IMR-90 (cell line): ENCODE results near the gene TMEM53. TPM values are rescaled to one million over a fixed set of nuclear protein-coding genes. Genes with fewer than 3 reads are reported as not detected.

Source experiments
- ATAC-seq: fragments of 200-7000 bp; cut with Tn5 transposase; 2 replicates; pipeline ENCODE4 v1.9.1; 2020; ENCODE audit warnings: low read depth, mild to moderate bottlenecking, moderate library complexity
- BruUV-seq: library from RNA; stranded (reverse); fragments of 400-500 nt; replicated peaks from 2 replicates; lab custom pipeline; 2021; lab: Mats Ljungman, UMichigan
- CTCF ChIA-PET: fragments of 300-600 bp; formaldehyde crosslinking; extraction: SDS; loops from one replicate; lab custom pipeline; 2021; ENCODE audit warnings: antibody characterized with exemption; lab: Yijun Ruan, JAX
- POLR2A ChIA-PET: fragments of 300-600 bp; sonication (Branson Sonifier 250); formaldehyde crosslinking; loops from one replicate; lab custom pipeline; 2022; ENCODE audit warnings: antibody characterized with exemption; ENCODE audit not compliant: unreplicated experiment; lab: Charles Lee
- DNase-seq: peaks from one replicate; pipeline ENCODE4 v3.0.0; 2013
- H2AFZ ChIP-seq: replicated peaks from 2 replicates; pipeline ENCODE3; 2013; ENCODE audit warnings: low read length, mild to moderate bottlenecking; ENCODE audit not compliant: poor library complexity
- H2AK5ac ChIP-seq: 2 replicates; pipeline ENCODE4 v1.6.1; 2013; ENCODE audit warnings: low read depth, low read length, inconsistent platforms
- H2AK9ac ChIP-seq: replicated peaks from 2 replicates; pipeline ENCODE3; 2013; ENCODE audit warnings: mild to moderate bottlenecking, low read depth, low read length, moderate library complexity; ENCODE audit not compliant: poor library complexity
- H2BK120ac ChIP-seq: 2 replicates; pipeline ENCODE4 v1.6.1; 2013; ENCODE audit warnings: low read depth, low read length, inconsistent platforms
- H2BK15ac ChIP-seq: 3 replicates; pipeline ENCODE4 v1.6.1; 2013; ENCODE audit warnings: low read depth, low read length, inconsistent platforms
- H2BK20ac ChIP-seq: 2 replicates; pipeline ENCODE4 v1.6.1; 2013; ENCODE audit warnings: low read depth, mild to moderate bottlenecking, inconsistent platforms, low read length, moderate library complexity
- H2BK5ac ChIP-seq: 2 replicates; pipeline ENCODE4 v1.6.1; 2013; ENCODE audit warnings: mild to moderate bottlenecking, low read depth, low read length, inconsistent platforms; ENCODE audit not compliant: poor library complexity, severe bottlenecking
- H3K14ac ChIP-seq: replicated peaks from 2 replicates; pipeline ENCODE4 v1.6.1; 2013; ENCODE audit warnings: low read depth, low read length, inconsistent platforms
- H3K18ac ChIP-seq: 2 replicates; pipeline ENCODE4 v1.6.1; 2013; ENCODE audit warnings: low read depth, low read length, control low read depth
- H3K23ac ChIP-seq: 2 replicates; pipeline ENCODE4 v1.6.1; 2013; ENCODE audit warnings: low read depth, low read length, inconsistent platforms
- H3K27ac ChIP-seq: 2 replicates; pipeline ENCODE4 v1.5.1; 2013; ENCODE audit warnings: mild to moderate bottlenecking, control low read depth, low read length; ENCODE audit not compliant: insufficient read depth
- H3K27me3 ChIP-seq: 2 replicates; pipeline ENCODE4 v1.6.1; 2013; ENCODE audit warnings: low read length; ENCODE audit not compliant: control insufficient read depth, insufficient read depth
- H3K36me3 ChIP-seq: 2 replicates; pipeline ENCODE4 v1.6.1; 2013; ENCODE audit warnings: low read length, mixed read lengths; ENCODE audit not compliant: control insufficient read depth, insufficient read depth
- H3K4ac ChIP-seq: 2 replicates; pipeline ENCODE4 v1.6.1; 2013; ENCODE audit warnings: low read depth, low read length, inconsistent platforms
- H3K4me1 ChIP-seq: 2 replicates; pipeline ENCODE4 v1.6.1; 2013; ENCODE audit warnings: low read length, mixed read lengths; ENCODE audit not compliant: control insufficient read depth, insufficient read depth
- H3K4me2 ChIP-seq: 2 replicates; pipeline ENCODE4 v1.6.1; 2013; ENCODE audit warnings: low read depth, mild to moderate bottlenecking, control low read depth, low read length, moderate library complexity
- H3K4me3 ChIP-seq: 2 replicates; pipeline ENCODE4 v1.5.1; 2013; ENCODE audit warnings: low read depth, mild to moderate bottlenecking, control low read depth, low read length, moderate library complexity; ENCODE audit not compliant: insufficient read depth
- H3K56ac ChIP-seq: 2 replicates; pipeline ENCODE4 v1.6.1; 2013; ENCODE audit warnings: low read length, inconsistent platforms; ENCODE audit not compliant: insufficient read depth; ENCODE audit errors: extremely low read depth
- H3K79me1 ChIP-seq, 2 experiments: 2 replicates each; pipeline ENCODE4 v1.6.1; 2013; ENCODE audit warnings: low read length in 2 of 2, inconsistent platforms in 1 of 2, low read depth in 1 of 2
- H3K9ac ChIP-seq: 2 replicates; pipeline ENCODE4 v1.6.1; 2013; ENCODE audit warnings: low read depth, low read length, control low read depth
- H3K9me1 ChIP-seq: 2 replicates; pipeline ENCODE4 v1.6.1; 2013; ENCODE audit warnings: low read length, inconsistent platforms; ENCODE audit not compliant: insufficient read depth
- H3K9me3 ChIP-seq: 2 replicates; pipeline ENCODE4 v1.6.1; 2013; ENCODE audit warnings: low read length; ENCODE audit not compliant: control insufficient read depth, insufficient read depth
- H4K20me1 ChIP-seq: 2 replicates; pipeline ENCODE4 v1.6.1; 2013; ENCODE audit warnings: low read length, inconsistent platforms; ENCODE audit not compliant: insufficient read depth
- H4K5ac ChIP-seq: 2 replicates; pipeline ENCODE4 v1.6.1; 2013; ENCODE audit warnings: mild to moderate bottlenecking, low read depth, low read length, control low read depth
- H4K8ac ChIP-seq, 2 experiments: 2 replicates each; pipeline ENCODE4 v1.6.1; 2013; ENCODE audit warnings: low read depth in 2 of 2, low read length in 2 of 2, control low read depth in 1 of 2, inconsistent platforms in 1 of 2
- H4K91ac ChIP-seq: 2 replicates; pipeline ENCODE4 v1.6.1; 2013; ENCODE audit warnings: low read depth, low read length, inconsistent platforms; ENCODE audit not compliant: insufficient read depth
- BHLHE40 ChIP-seq: fragments of 150-350 bp; IDR thresholded peaks from 2 replicates; pipeline ENCODE4 v1.6.1; 2016; ENCODE audit warnings: mild to moderate bottlenecking, low read depth, low read length
- CEBPB ChIP-seq: IDR thresholded peaks from 2 replicates; pipeline ENCODE4 v1.6.1; 2012; ENCODE audit warnings: low read depth, low read length, improper control_type of control experiment
- CHD1 ChIP-seq: IDR thresholded peaks from 2 replicates; pipeline ENCODE4 v1.6.1; 2012; ENCODE audit warnings: low read depth, low read length, improper control_type of control experiment
- ELK1 ChIP-seq: fragments of 150-350 bp; IDR thresholded peaks from 2 replicates; pipeline ENCODE4 v1.6.1; 2016; ENCODE audit warnings: low read depth, mild to moderate bottlenecking, low read length, moderate library complexity, borderline replicate concordance
- FOS ChIP-seq: fragments of 150-350 bp; IDR thresholded peaks from 2 replicates; pipeline ENCODE4 v1.6.1; 2016; ENCODE audit warnings: low read depth, low read length
- MAFK ChIP-seq: IDR thresholded peaks from 2 replicates; pipeline ENCODE4 v1.6.1; 2012; ENCODE audit warnings: low read depth, low read length, improper control_type of control experiment
- MAZ ChIP-seq: IDR thresholded peaks from 2 replicates; pipeline ENCODE4 v1.6.1; 2012; ENCODE audit warnings: low read depth, mild to moderate bottlenecking, low read length, improper control_type of control experiment, moderate library complexity, borderline replicate concordance
- MXI1 ChIP-seq: IDR thresholded peaks from 2 replicates; pipeline ENCODE4 v1.6.1; 2012; ENCODE audit warnings: low read depth, mild to moderate bottlenecking, low read length, moderate library complexity, borderline replicate concordance
- NFE2L2 ChIP-seq: fragments of 150-350 bp; IDR thresholded peaks from 2 replicates; pipeline ENCODE4 v1.6.1; 2016; ENCODE audit warnings: low read depth, mild to moderate bottlenecking, low read length
- POLR2A ChIP-seq: IDR thresholded peaks from 2 replicates; pipeline ENCODE4 v1.6.1; 2012; ENCODE audit warnings: mild to moderate bottlenecking, low read depth, low read length
- RAD21 ChIP-seq: IDR thresholded peaks from 2 replicates; pipeline ENCODE4 v1.6.1; 2012; ENCODE audit warnings: low read length, improper control_type of control experiment
- RFX5 ChIP-seq: IDR thresholded peaks from 2 replicates; pipeline ENCODE4 v1.8.0; 2012; ENCODE audit warnings: low read depth, mild to moderate bottlenecking, low read length, moderate library complexity
- SMC3 ChIP-seq: fragments of 150-350 bp; IDR thresholded peaks from 2 replicates; pipeline ENCODE4 v1.6.1; 2016; ENCODE audit warnings: low read depth, mild to moderate bottlenecking, antibody characterized with exemption, low read length, moderate library complexity
- WGBS, 2 experiments: methylation state at CpG; one replicate each; pipeline versions ENCODE4 v1.1.5 to v1.1.7; 2013; ENCODE audit warnings: missing lambda C conversion rate in 2 of 2; ENCODE audit not compliant: insufficient read length in 1 of 2; ENCODE audit errors: extremely low coverage in 2 of 2; 5-methylcytosine and 5-hydroxymethylcytosine counted together
- dilution Hi-C: fragments of 300-500 bp; cut with HindIII; formaldehyde crosslinking; loops from one replicate; pipeline ENCODE4 v1.14.3; 2018; ENCODE audit warnings: low sequenced_read_pairs; ENCODE audit not compliant: unreplicated experiment
- in situ Hi-C: fragments of 300-500 bp; cut with MboI; formaldehyde crosslinking; loops from 3 replicates; pipeline ENCODE4 v1.14.3; 2019; ENCODE audit warnings: low sequenced_read_pairs, inconsistent platforms, mixed read lengths
- intact Hi-C: fragments of 100-400 bp; cut with micrococcal nuclease; formaldehyde crosslinking; loops from 2 replicates; pipeline ENCODE4 v1.10.0; 2022
- polyA plus RNA-seq, 3 experiments: library from polyadenylated mRNA; depleted of rRNA; stranded (reverse); fragments of >200 nt; gene quantifications; 2 replicates each; pipeline ENCODE4 v1.2.3, GENCODE V29; 2012; ENCODE audit warnings: low replicate concordance in 1 of 3
- total RNA-seq: library from RNA; depleted of rRNA; stranded (reverse); fragments of >200 nt; gene quantifications from 2 replicates; pipeline ENCODE4 v1.2.3, GENCODE V29; 2012
- TF ChIP-seq, protein P1 (sequence below): conservative IDR thresholded peaks from 2 replicates; pipeline ENCODE4 v1.5.1; 2012; ENCODE audit warnings: mild to moderate bottlenecking, low read depth, low read length, improper control_type of control experiment
- TF ChIP-seq, protein P2 (sequence below): fragments of 150-350 bp; IDR thresholded peaks from 2 replicates; pipeline ENCODE4 v1.6.1; 2017; ENCODE audit warnings: mild to moderate bottlenecking, antibody characterized with exemption, low read length, low read depth

Gene TMEM53
- total and polyA plus RNA-seq, 2 of the 4 experiments (the other 2 are of a cell fraction) = 2.7 to 6.3 TPM

DNA sequence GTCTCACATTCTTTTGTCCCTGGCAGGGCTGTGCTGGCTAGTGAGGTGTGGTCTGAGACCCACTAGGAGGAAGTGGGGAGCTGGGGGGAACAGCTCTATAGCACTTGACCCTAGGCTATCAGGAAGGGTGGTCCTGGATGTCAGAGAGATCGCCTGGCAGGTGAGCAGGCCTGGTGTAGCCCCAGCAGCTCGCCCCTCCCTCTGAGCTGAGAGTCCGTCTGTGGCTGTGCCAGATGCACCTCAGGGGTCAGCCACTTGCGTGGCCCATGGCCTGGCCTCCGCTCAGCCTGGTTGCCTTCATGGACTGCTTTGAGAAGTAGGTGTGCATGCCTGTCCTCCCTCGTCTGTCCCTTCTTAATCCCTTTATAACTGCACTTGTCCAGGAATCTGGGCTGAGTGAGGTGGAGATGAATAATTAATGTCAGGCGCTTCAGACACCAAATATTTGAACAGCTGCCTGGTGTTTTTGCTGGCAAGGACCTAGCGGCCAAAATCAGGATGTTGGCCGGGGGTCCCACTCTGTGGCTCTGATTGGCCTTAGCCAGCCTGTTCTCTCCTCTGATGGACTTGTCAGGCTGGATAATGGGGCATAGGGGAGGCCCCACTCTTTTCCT, 30.5 kb downstream of the TMEM53 start:
- Histone ChIP-seq H3K23ac (no peak overlapping the region), H3K4me2 (no peak overlapping the region), H3K9me3 (no peaks in the 10 kb centered on the region), H3K4ac (no peak overlapping the region), H4K8ac (no peak overlapping the region), H4K5ac (no peak overlapping the region), H3K9ac (no peak overlapping the region), H3K4me1 (peaks cover 19% of the 10 kb centered on the region), H2AK9ac (peak overlapping the region; percentile 79), H4K20me1 (peaks cover 46% of the 10 kb centered on the region), H3K79me1 (peaks cover 16 to 45% of the 10 kb centered on the region in 2 experiments), H3K27ac (no peak overlapping the region), H3K14ac (no peak overlapping the region), H3K9me1 (peaks cover 22% of the 10 kb centered on the region), H2AFZ (no peak overlapping the region), H2BK15ac (no peak overlapping the region), H3K27me3 (no peaks in the 10 kb centered on the region), H2BK120ac (no peak overlapping the region), H3K4me3 (no peak overlapping the region), H3K36me3 (peaks cover 64% of the 10 kb centered on the region), H2AK5ac (no peak overlapping the region), H3K56ac (no peak overlapping the region), H2BK20ac (no peak overlapping the region), H2BK5ac (no peak overlapping the region), H4K91ac (no peak overlapping the region), H3K18ac (no peak overlapping the region)
- DNase-seq (no peak), ATAC-seq (no peak)
- TF ChIP-seq MAZ (no peak), NFE2L2 (no peak), CEBPB (no peak), SMC3 (no peak), FOS (no peak), MAFK (no peak), RAD21 (no peak), POLR2A (no peak), ELK1 (no peak), RFX5 (no peak), MXI1 (no peak), BHLHE40 (no peak), CHD1 (no peak)
- TF ChIP-seq, protein P1, sequence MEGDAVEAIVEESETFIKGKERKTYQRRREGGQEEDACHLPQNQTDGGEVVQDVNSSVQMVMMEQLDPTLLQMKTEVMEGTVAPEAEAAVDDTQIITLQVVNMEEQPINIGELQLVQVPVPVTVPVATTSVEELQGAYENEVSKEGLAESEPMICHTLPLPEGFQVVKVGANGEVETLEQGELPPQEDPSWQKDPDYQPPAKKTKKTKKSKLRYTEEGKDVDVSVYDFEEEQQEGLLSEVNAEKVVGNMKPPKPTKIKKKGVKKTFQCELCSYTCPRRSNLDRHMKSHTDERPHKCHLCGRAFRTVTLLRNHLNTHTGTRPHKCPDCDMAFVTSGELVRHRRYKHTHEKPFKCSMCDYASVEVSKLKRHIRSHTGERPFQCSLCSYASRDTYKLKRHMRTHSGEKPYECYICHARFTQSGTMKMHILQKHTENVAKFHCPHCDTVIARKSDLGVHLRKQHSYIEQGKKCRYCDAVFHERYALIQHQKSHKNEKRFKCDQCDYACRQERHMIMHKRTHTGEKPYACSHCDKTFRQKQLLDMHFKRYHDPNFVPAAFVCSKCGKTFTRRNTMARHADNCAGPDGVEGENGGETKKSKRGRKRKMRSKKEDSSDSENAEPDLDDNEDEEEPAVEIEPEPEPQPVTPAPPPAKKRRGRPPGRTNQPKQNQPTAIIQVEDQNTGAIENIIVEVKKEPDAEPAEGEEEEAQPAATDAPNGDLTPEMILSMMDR = no peak
- TF ChIP-seq, protein P2, sequence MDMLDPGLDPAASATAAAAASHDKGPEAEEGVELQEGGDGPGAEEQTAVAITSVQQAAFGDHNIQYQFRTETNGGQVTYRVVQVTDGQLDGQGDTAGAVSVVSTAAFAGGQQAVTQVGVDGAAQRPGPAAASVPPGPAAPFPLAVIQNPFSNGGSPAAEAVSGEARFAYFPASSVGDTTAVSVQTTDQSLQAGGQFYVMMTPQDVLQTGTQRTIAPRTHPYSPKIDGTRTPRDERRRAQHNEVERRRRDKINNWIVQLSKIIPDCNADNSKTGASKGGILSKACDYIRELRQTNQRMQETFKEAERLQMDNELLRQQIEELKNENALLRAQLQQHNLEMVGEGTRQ = no peak
- dilution Hi-C loops (no loop called here), intact Hi-C loops (no loop called here), in situ Hi-C loops (no loop called here)
- CTCF ChIA-PET = no interaction called here
- BruUV-seq = no TSS peak
- POLR2A ChIA-PET = no interaction called here
- WGBS, 2 experiments = no CpG with 5 or more reads among the region's 9 CpGs
